OCI-LY1 (cell line): ENCODE data around the gene CPSF4L.

Experiments used
- EZH2 ChIP-seq: fragments of 200-600 bp; sonication (generic), shearing (Covaris generic); IDR thresholded peaks from 2 replicates; pipeline ENCODE4 v1.8.0; 2017; ENCODE audit warnings: borderline replicate concordance, mixed run types, mild to moderate bottlenecking, antibody characterized with exemption, low read length, moderate library complexity, mixed read lengths
- TF ChIP-seq, protein P1 (sequence below): fragments of 200-600 bp; sonication (generic), shearing (Covaris generic); IDR thresholded peaks from 2 replicates; pipeline ENCODE4 v1.5.1; 2017; ENCODE audit warnings: mild to moderate bottlenecking, antibody characterized with exemption, low read length, moderate library complexity, mixed read lengths

DNA sequence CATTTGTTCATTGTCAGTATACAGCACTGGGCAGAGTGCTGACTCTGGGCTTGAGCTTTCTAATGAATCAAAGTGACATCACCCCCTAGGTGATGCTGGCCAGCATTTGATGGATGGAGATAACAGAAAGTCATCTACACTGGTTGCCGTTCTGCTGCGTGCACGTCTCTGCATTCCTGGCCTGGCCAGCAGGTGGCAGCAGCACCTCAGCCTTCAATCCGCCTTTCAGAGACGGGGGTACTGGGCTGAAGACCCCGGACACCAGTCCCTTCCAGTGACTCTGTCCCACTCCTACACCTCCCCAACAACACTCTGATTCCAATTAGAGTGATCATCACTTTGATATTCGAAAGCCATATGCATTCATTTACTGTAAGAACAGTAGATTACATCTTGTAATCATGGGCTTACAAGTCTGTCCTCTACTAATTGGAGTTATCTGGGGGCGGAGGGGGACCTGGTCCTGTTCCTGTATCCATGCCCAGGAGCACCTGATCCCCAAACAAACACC is 6.0 kb downstream of the CPSF4L start:
- TF ChIP-seq, protein P1, sequence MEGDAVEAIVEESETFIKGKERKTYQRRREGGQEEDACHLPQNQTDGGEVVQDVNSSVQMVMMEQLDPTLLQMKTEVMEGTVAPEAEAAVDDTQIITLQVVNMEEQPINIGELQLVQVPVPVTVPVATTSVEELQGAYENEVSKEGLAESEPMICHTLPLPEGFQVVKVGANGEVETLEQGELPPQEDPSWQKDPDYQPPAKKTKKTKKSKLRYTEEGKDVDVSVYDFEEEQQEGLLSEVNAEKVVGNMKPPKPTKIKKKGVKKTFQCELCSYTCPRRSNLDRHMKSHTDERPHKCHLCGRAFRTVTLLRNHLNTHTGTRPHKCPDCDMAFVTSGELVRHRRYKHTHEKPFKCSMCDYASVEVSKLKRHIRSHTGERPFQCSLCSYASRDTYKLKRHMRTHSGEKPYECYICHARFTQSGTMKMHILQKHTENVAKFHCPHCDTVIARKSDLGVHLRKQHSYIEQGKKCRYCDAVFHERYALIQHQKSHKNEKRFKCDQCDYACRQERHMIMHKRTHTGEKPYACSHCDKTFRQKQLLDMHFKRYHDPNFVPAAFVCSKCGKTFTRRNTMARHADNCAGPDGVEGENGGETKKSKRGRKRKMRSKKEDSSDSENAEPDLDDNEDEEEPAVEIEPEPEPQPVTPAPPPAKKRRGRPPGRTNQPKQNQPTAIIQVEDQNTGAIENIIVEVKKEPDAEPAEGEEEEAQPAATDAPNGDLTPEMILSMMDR = peak; percentile 98
- no peak for TF ChIP-seq EZH2
